Panc1 (cell line): ENCODE results near the gene DDC. TPM values are rescaled to one million over a fixed set of nuclear protein-coding genes. Genes with fewer than 3 reads are reported as not detected.

ENCODE experiments used
- ATAC-seq: fragments of 200-7000 bp; cut with Tn5 transposase; 2 replicates; pipeline ENCODE4 v1.9.1; 2020; ENCODE audit warnings: mild to moderate bottlenecking, moderate library complexity
- BruUV-seq: library from RNA; stranded (reverse); fragments of 400-500 nt; replicated peaks from 2 replicates; lab custom pipeline; 2021; lab: Mats Ljungman, UMichigan
- CTCF ChIA-PET: fragments of 300-600 bp; sonication (Branson Sonifier 250); formaldehyde crosslinking; loops from one replicate; lab custom pipeline; 2022; ENCODE audit warnings: antibody characterized with exemption; lab: Charles Lee
- POLR2A ChIA-PET: fragments of 300-600 bp; sonication (Branson Sonifier 250); formaldehyde crosslinking; loops from one replicate; lab custom pipeline; 2022; ENCODE audit warnings: antibody characterized with exemption; lab: Charles Lee
- DNase-seq: peaks from one replicate; pipeline ENCODE4 v3.0.0-alpha.2; 2010; ENCODE audit warnings: low read depth, low spot score
- H3K27ac ChIP-seq: 2 replicates; pipeline ENCODE4 v1.5.1; 2011; ENCODE audit warnings: mild to moderate bottlenecking, low read length, inconsistent platforms
- H3K27me3 ChIP-seq: fragments of 200-500 bp; sonication (Bioruptor generic); 2 replicates; pipeline ENCODE4 v1.6.0; 2014; ENCODE audit warnings: low read length, inconsistent platforms; ENCODE audit not compliant: control insufficient read depth, insufficient read depth
- H3K36me3 ChIP-seq: fragments of 200-500 bp; sonication (Bioruptor generic); 2 replicates; pipeline ENCODE4 v1.5.1; 2014; ENCODE audit warnings: inconsistent platforms, mild to moderate bottlenecking, low read length, moderate library complexity; ENCODE audit not compliant: control insufficient read depth, insufficient read depth
- H3K4me1 ChIP-seq: 2 replicates; pipeline ENCODE4 v1.5.1; 2011; ENCODE audit warnings: inconsistent platforms, mild to moderate bottlenecking, low read length, moderate library complexity; ENCODE audit not compliant: control insufficient read depth, insufficient read depth
- H3K4me3 ChIP-seq, 2 experiments: 2 replicates each; pipeline ENCODE4 v1.5.1; 2011 to 2012; ENCODE audit warnings: low read depth in 2 of 2, low read length in 2 of 2, mild to moderate bottlenecking in 2 of 2, inconsistent platforms in 1 of 2, moderate library complexity in 1 of 2
- H3K9me3 ChIP-seq: fragments of 200-500 bp; sonication (Bioruptor generic); 2 replicates; pipeline ENCODE4 v1.5.1; 2014; ENCODE audit warnings: low read depth, mild to moderate bottlenecking, inconsistent platforms, low read length, moderate library complexity; ENCODE audit not compliant: control insufficient read depth, insufficient read depth
- POLR2AphosphoS5 ChIP-seq: IDR thresholded peaks from 2 replicates; pipeline ENCODE4 v1.6.1; 2012; ENCODE audit warnings: mild to moderate bottlenecking, low read depth, low read length, moderate library complexity
- REST ChIP-seq, 2 experiments: IDR thresholded peaks; 2 replicates each; pipeline ENCODE4 v1.6.1; 2011 to 2012; ENCODE audit warnings: low read depth in 2 of 2, control low read depth in 1 of 2, low read length in 1 of 2, mild to moderate bottlenecking in 1 of 2, moderate library complexity in 1 of 2; ENCODE audit not compliant: insufficient read depth in 1 of 2
- SIN3A ChIP-seq: IDR thresholded peaks from 2 replicates; pipeline ENCODE4 v1.6.1; 2012; ENCODE audit warnings: low read depth, mild to moderate bottlenecking, low read length, moderate library complexity, borderline replicate concordance; ENCODE audit not compliant: insufficient read depth
- TCF7L2 ChIP-seq: IDR thresholded peaks from 2 replicates; pipeline ENCODE4 v1.6.1; 2011; ENCODE audit warnings: mild to moderate bottlenecking, low read depth, low read length, inconsistent platforms
- in situ Hi-C: cut with HindIII; loops from 2 replicates; pipeline ENCODE4 v1.10.0; 2016; ENCODE audit warnings: low sequenced_read_pairs, low pct_unique_long_range_greater_than_20kb
- intact Hi-C: fragments of 100-400 bp; cut with micrococcal nuclease; formaldehyde crosslinking; loops from one replicate; pipeline ENCODE4 v1.10.0; 2022; ENCODE audit not compliant: unreplicated experiment
- total RNA-seq: library from RNA; stranded (reverse); gene quantifications from one replicate; pipeline ENCODE4 v1.2.1, GENCODE V29; 2021; ENCODE audit not compliant: unreplicated experiment
- TF ChIP-seq, protein P1 (sequence below): fragments of 450-650 bp; IDR thresholded peaks from 2 replicates; pipeline ENCODE4 v1.5.1; 2017; ENCODE audit warnings: mild to moderate bottlenecking

The DDC gene
- total RNA-seq, 1 experiment from 2014 or later: not detected

DNA sequence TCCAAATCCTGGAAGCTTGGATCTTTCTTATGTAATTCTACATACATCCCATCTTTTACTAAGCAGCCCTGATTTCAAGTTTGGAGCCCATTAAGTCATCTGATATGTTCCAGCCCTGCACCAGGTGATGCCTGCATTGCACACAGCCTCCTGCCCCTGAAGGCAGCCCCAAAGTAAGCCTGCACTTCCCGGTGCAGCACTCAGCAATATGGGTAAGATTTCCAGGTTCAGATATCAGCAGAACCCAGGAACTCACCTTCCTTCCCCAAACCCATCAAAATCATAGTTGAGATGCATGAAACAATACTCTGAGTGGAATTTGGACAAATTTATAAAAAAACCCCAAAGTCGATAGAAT, 333 bp upstream of the DDC start:
- Histone ChIP-seq H3K27me3 (peaks cover 18% of the 10 kb centered on the region), H3K4me3 (no peak overlapping the region), H3K9me3 (no peaks in the 10 kb centered on the region), H3K27ac (no peak overlapping the region), H3K36me3 (no peaks in the 10 kb centered on the region), H3K4me1 (no peaks in the 10 kb centered on the region)
- TF ChIP-seq POLR2AphosphoS5: no peak
- TF ChIP-seq, protein P1, sequence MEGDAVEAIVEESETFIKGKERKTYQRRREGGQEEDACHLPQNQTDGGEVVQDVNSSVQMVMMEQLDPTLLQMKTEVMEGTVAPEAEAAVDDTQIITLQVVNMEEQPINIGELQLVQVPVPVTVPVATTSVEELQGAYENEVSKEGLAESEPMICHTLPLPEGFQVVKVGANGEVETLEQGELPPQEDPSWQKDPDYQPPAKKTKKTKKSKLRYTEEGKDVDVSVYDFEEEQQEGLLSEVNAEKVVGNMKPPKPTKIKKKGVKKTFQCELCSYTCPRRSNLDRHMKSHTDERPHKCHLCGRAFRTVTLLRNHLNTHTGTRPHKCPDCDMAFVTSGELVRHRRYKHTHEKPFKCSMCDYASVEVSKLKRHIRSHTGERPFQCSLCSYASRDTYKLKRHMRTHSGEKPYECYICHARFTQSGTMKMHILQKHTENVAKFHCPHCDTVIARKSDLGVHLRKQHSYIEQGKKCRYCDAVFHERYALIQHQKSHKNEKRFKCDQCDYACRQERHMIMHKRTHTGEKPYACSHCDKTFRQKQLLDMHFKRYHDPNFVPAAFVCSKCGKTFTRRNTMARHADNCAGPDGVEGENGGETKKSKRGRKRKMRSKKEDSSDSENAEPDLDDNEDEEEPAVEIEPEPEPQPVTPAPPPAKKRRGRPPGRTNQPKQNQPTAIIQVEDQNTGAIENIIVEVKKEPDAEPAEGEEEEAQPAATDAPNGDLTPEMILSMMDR: no peak
- no peak for TF ChIP-seq TCF7L2
- no peak for TF ChIP-seq REST (IDR thresholded peaks at IDR 0.05; ENCODE audit: insufficient read depth in 1 of 2, low read depth in 2 of 2, low read length in 1 of 2)
- no peak for TF ChIP-seq SIN3A
- ATAC-seq (no peak), DNase-seq (no peak)
- BruUV-seq: no TSS peak
- POLR2A ChIA-PET: no interaction called here
- CTCF ChIA-PET: no interaction called here
- in situ Hi-C loops: no loop called here
- intact Hi-C loops: no loop called here

DNA sequence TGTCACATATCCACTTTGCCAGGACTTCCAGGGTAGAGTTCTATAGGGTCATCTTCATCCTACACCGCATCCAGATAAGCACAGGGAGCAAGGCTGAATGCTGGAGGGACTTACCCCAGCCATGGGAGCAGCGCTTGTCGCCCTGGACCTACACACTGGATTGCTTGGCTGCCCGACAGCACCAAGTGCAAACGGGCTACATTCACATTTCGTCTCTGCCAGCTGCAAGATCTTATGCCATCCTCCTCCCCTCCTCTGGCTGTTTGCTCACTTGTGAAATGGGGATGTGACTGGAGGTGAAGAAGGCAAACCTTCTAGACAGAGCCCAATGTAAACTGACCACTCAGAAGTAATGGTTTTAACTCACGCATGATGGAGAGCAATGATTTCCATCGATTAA, 1.0 kb downstream of the DDC start:
- TF ChIP-seq, protein P1: no peak
- TF ChIP-seq REST (IDR thresholded peaks at IDR 0.05; ENCODE audit: insufficient read depth in 1 of 2, low read depth in 2 of 2, low read length in 1 of 2) (no peak), POLR2AphosphoS5 (no peak)
- no peak for DNase-seq
- Histone ChIP-seq H3K36me3 (no peaks in the 10 kb centered on the region), H3K27ac (no peak overlapping the region), H3K9me3 (no peaks in the 10 kb centered on the region), H3K4me1 (no peaks in the 10 kb centered on the region), H3K27me3 (peaks cover 21% of the 10 kb centered on the region), H3K4me3 (no peak overlapping the region)
- POLR2A ChIA-PET: no interaction called here
- CTCF ChIA-PET: no interaction called here
- intact Hi-C loops (no loop called here), in situ Hi-C loops (no loop called here)
- no TSS peak for BruUV-seq
- no peak for ATAC-seq
